B cell (primary cell): ENCODE results near the gene RGL1.

Experiments
- EZH2 ChIP-seq: IDR thresholded peaks from 2 replicates; pipeline ENCODE4 v1.6.1; 2012; ENCODE audit warnings: borderline replicate concordance, low read depth, mild to moderate bottlenecking, moderate library complexity, low read length; ENCODE audit not compliant: insufficient read depth, poor library complexity, severe bottlenecking
- TF ChIP-seq, protein P1 (sequence below): fragments of 200-600 bp; IDR thresholded peaks from one replicate; pipeline ENCODE4 v1.8.0; 2022; ENCODE audit warnings: antibody characterized with exemption, mild to moderate bottlenecking

DNA sequence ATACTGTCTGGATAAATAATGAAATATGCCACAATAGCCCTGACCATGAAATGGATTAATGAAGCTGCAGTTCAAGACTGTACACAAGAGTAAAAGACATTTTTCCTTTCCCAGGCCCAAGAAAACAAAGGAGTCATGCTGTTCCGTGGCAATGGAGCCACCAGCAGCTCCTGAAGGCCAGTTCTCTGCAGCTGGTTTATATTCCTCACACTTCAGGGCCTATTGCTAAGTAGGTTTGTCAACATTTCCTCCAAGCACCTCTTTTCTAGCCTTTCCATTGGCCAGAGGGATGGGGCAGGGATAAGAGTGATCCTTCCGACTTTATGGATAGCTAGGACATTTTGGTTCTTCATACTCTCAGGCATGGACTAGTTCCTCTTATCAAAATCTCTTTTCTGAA, 24.2 kb upstream of the RGL1 start:
- TF ChIP-seq, protein P1, sequence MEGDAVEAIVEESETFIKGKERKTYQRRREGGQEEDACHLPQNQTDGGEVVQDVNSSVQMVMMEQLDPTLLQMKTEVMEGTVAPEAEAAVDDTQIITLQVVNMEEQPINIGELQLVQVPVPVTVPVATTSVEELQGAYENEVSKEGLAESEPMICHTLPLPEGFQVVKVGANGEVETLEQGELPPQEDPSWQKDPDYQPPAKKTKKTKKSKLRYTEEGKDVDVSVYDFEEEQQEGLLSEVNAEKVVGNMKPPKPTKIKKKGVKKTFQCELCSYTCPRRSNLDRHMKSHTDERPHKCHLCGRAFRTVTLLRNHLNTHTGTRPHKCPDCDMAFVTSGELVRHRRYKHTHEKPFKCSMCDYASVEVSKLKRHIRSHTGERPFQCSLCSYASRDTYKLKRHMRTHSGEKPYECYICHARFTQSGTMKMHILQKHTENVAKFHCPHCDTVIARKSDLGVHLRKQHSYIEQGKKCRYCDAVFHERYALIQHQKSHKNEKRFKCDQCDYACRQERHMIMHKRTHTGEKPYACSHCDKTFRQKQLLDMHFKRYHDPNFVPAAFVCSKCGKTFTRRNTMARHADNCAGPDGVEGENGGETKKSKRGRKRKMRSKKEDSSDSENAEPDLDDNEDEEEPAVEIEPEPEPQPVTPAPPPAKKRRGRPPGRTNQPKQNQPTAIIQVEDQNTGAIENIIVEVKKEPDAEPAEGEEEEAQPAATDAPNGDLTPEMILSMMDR = no peak
- TF ChIP-seq EZH2 = no peak
